DOHH2 (cell line): ENCODE measurements around the gene HOXC11.

Experiments
- CTCF ChIP-seq: fragments of 200-600 bp; sonication (generic); IDR thresholded peaks from one replicate; pipeline ENCODE4 v1.5.1; 2014; ENCODE audit warnings: antibody characterized with exemption, mild to moderate bottlenecking, low read depth, low read length; ENCODE audit not compliant: poor library complexity, severe bottlenecking
- EZH2phosphoT487 ChIP-seq: fragments of 200-600 bp; sonication (generic); IDR thresholded peaks from 2 replicates; pipeline ENCODE4 v1.6.1; 2017; ENCODE audit warnings: borderline replicate concordance, mild to moderate bottlenecking, antibody characterized with exemption, low read length, moderate library complexity, mixed read lengths

- no peak for TF ChIP-seq EZH2phosphoT487
- TF ChIP-seq CTCF = no peak
Observed at GRCh38 chr12:53954694-53955035, 18.3 kb upstream of the HOXC11 start, which contains the start of gene HOXC12.
